WERI-Rb-1 (cell line): Measurements from ENCODE around the gene CHIC2.

Experiments
- DNase-seq: peaks from one replicate; pipeline ENCODE4 v3.0.0-alpha.2; 2020
- H3K27ac ChIP-seq: fragments of 250-450 bp; sonication (Bioruptor Pico); 2 replicates; pipeline ENCODE4 v1.5.1; 2020; ENCODE audit warnings: mild to moderate bottlenecking, moderate library complexity
- H3K27me3 ChIP-seq: fragments of 250-450 bp; sonication (Bioruptor Pico); 2 replicates; pipeline ENCODE4 v1.5.1; 2021; ENCODE audit warnings: mild to moderate bottlenecking, low read depth, moderate library complexity; ENCODE audit not compliant: insufficient read depth, severe bottlenecking
- H3K36me3 ChIP-seq: fragments of 250-450 bp; sonication (Bioruptor Pico); 2 replicates; pipeline ENCODE4 v1.5.1; 2020; ENCODE audit warnings: mild to moderate bottlenecking, moderate library complexity
- H3K4me3 ChIP-seq: 2 replicates; pipeline ENCODE4 v1.5.1; 2011; ENCODE audit warnings: low read depth, mild to moderate bottlenecking, control low read depth, low read length
- H3K9me3 ChIP-seq: fragments of 250-450 bp; sonication (Bioruptor Pico); 2 replicates; pipeline ENCODE4 v1.5.1; 2021; ENCODE audit warnings: mild to moderate bottlenecking, moderate library complexity; ENCODE audit not compliant: severe bottlenecking
- CTCF ChIP-seq: IDR thresholded peaks from 2 replicates; pipeline ENCODE4 v1.5.1; 2011; ENCODE audit warnings: low read depth, mild to moderate bottlenecking, control low read depth, inconsistent platforms, low read length

The CHIC2 gene

DNA sequence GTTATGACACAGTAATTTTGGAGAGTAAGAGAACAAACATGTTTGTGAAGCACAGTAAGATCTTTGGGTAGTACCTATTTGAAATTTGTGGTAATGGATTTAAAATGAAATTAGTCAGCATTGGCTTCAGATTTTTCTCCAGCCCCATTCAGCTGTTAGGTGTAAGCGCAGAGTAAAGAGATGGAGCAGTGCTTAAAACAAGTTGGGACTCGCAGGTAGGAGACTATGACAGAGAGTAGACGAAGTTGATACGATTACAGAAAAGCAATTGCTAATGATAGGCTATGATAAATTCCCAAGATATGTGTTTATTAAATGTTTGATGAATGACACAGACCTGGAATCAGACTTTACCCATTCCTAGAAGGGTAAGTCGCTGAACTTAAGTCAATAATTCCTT, 72.6 kb downstream of the CHIC2 start:
- Histone ChIP-seq H3K27ac (no peak overlapping the region), H3K27me3 (no peaks in the 10 kb centered on the region), H3K4me3 (no peak overlapping the region), H3K36me3 (no peaks in the 10 kb centered on the region), H3K9me3 (no peaks in the 10 kb centered on the region)
- no peak for TF ChIP-seq CTCF
- DNase-seq: no peak

DNA sequence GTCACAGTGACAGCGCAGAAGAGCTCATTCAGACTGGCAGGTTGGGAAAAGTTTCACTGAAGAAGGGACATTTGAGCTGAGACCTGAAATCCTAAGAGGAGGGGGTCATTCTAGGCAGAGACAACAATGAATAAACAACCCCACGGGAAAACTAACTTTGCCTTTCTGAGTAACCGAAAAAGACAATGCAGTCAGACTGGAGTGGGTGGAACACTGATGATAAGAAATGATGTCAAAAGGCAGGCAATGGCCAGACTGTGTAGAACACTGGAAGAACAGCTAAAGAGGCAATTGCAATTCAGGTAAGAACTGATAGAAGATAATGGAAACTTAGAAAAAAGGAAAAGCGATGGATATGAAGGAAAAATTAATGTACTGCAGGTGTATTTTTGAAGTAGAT, 73.8 kb downstream of the CHIC2 start:
- Histone ChIP-seq H3K4me3 (no peak overlapping the region), H3K27me3 (no peaks in the 10 kb centered on the region), H3K27ac (no peak overlapping the region), H3K9me3 (no peaks in the 10 kb centered on the region), H3K36me3 (no peaks in the 10 kb centered on the region)
- no peak for TF ChIP-seq CTCF
- DNase-seq: no peak

GRCh38 chr4:53987761-53988171, 76.6 kb downstream of the CHIC2 start:
- Histone ChIP-seq H3K27ac (no peak overlapping the region), H3K36me3 (no peaks in the 10 kb centered on the region)
- no peak for DNase-seq

GRCh38 chr4:53986062-53986461, 78.3 kb downstream of the CHIC2 start:
- H3K27me3 ChIP-seq: peaks cover 6% of the 10 kb centered on the region
- no peak overlapping the region for H3K4me3 ChIP-seq
- TF ChIP-seq CTCF: no peak
- H3K36me3 ChIP-seq: no peaks in the 10 kb centered on the region
- H3K27ac ChIP-seq: no peak overlapping the region
- H3K9me3 ChIP-seq: no peaks in the 10 kb centered on the region
- no peak for DNase-seq

More at GRCh38 chr4:53987761-53988171, 76.6 kb downstream of the CHIC2 start:
- TF ChIP-seq CTCF: no peak
- H3K4me3 ChIP-seq: no peak overlapping the region
- H3K9me3 ChIP-seq: no peaks in the 10 kb centered on the region
- H3K27me3 ChIP-seq: no peaks in the 10 kb centered on the region

DNA sequence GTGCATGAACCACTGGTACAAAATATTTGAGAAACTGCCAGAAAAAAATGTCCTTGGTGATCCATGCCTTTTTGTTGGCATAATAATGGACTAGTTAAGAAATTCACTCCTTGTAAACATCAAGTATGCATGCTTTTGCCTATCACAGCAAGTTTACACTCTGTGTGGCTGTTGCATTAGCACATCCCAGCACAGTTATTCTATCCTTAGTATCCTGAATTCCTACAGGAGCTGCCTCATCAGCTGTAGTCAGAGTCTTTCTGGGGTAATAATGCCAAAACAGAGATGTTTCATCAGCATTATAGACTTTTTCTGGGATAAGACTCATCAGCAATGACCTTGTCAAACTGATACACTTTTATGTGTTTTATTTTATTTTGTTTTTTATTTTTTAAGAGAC, 82.8 kb downstream of the CHIC2 start:
- no peak for TF ChIP-seq CTCF
- no peak overlapping the region for H3K4me3 ChIP-seq
- no peak overlapping the region for H3K27ac ChIP-seq
- H3K9me3 ChIP-seq: no peaks in the 10 kb centered on the region
- H3K27me3 ChIP-seq: peaks cover 24% of the 10 kb centered on the region
- H3K36me3 ChIP-seq: no peaks in the 10 kb centered on the region
- no peak for DNase-seq

- no peak for DNase-seq
- Histone ChIP-seq H3K27me3 (peaks cover 27% of the 10 kb centered on the region), H3K36me3 (no peaks in the 10 kb centered on the region), H3K27ac (no peak overlapping the region), H3K4me3 (no peak overlapping the region), H3K9me3 (no peaks in the 10 kb centered on the region)
- TF ChIP-seq CTCF: no peak
These were observed 83.3 kb downstream of the CHIC2 start for GRCh38 chr4:53981066-53981465.
